ENCODE results near the gene GBX1.

Gene GBX1

DNA sequence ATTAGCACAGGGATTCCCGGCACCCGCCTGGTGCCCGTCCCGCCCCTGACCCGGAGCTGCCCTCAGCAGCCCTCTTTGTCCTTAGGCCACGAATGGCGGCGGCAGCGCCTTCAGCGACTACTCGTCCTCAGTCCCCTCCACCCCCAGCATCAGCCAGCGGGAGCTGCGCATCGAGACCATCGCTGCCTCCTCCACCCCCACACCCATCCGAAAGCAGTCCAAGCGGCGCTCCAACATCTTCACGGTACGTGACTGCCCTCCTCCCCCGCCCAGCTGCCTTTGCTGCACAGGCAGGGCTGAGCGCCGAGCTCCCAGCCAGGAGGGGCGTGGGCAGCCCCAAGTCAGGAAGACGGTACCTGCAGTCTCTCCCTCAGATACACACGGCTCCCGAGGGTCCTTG lies 47.6 kb downstream of the GBX1 start:
- Histone ChIP-seq H3K36me3 (ENCODE audit: control insufficient read depth, low read length) (no peaks in the 10 kb centered on the region), H3K9me3 (ENCODE audit: control insufficient read depth, insufficient read depth, low read length) (no peaks in the 10 kb centered on the region), H3K27ac (ENCODE audit: low read depth, low read length) (no peak overlapping the region), H4K20me1 (ENCODE audit: control insufficient read depth, insufficient read depth, low read depth, low read length) (peaks cover 5% of the 10 kb centered on the region; the same call in 1 of the 2 replicates), H3K9me2 (replicated peaks; ENCODE audit: control insufficient read depth, low read length) (no peaks in the 10 kb centered on the region), H3F3A (ENCODE audit: control insufficient read depth, insufficient read depth) (no peaks in the 10 kb centered on the region), H3K79me2 (ENCODE audit: control insufficient read depth, low read length) (no peaks in the 10 kb centered on the region), H3K27me3 (ENCODE audit: control insufficient read depth, low read length) (no peaks in the 10 kb centered on the region), H3K4me3 (ENCODE audit: low read length) (no peak overlapping the region), H3K4me1 (ENCODE audit: control insufficient read depth, low read length) (no peaks in the 10 kb centered on the region), H3K4me2 (ENCODE audit: low read length) (no peak overlapping the region)
- TF ChIP-seq CTCF (IDR thresholded peaks at IDR 0.05; ENCODE audit: low read depth, low read length, poor library complexity, severe bottlenecking) (no peak), EZH2phosphoT487 (IDR thresholded peaks at IDR 0.05; ENCODE audit: borderline replicate concordance, low read length) (no peak)

GRCh38 chr7:151119055-151119415 lies 48.5 kb downstream of the GBX1 start:
- no peak overlapping the region for H3K27ac ChIP-seq (ENCODE audit: low read depth, low read length)
- H3K27me3 ChIP-seq (ENCODE audit: control insufficient read depth, low read length) = no peaks in the 10 kb centered on the region
- peaks cover 5% of the 10 kb centered on the region; the same call in 1 of the 2 replicates for H4K20me1 ChIP-seq (ENCODE audit: control insufficient read depth, insufficient read depth, low read depth, low read length)
- H3K79me2 ChIP-seq (ENCODE audit: control insufficient read depth, low read length) = no peaks in the 10 kb centered on the region
- no peaks in the 10 kb centered on the region for H3K9me3 ChIP-seq (ENCODE audit: control insufficient read depth, insufficient read depth, low read length)
- no peak overlapping the region for H3K4me2 ChIP-seq (ENCODE audit: low read length)
- no peak overlapping the region for H3K4me3 ChIP-seq (ENCODE audit: low read length)
- no peaks in the 10 kb centered on the region for H3K9me2 ChIP-seq (replicated peaks; ENCODE audit: control insufficient read depth, low read length)
- H3F3A ChIP-seq (ENCODE audit: control insufficient read depth, insufficient read depth) = no peaks in the 10 kb centered on the region
- TF ChIP-seq CTCF (IDR thresholded peaks at IDR 0.05; ENCODE audit: low read depth, low read length, poor library complexity, severe bottlenecking) (no peak), EZH2phosphoT487 (IDR thresholded peaks at IDR 0.05; ENCODE audit: borderline replicate concordance, low read length) (no peak)
- H3K36me3 ChIP-seq (ENCODE audit: control insufficient read depth, low read length) = no peaks in the 10 kb centered on the region
- no peaks in the 10 kb centered on the region for H3K4me1 ChIP-seq (ENCODE audit: control insufficient read depth, low read length)

DNA sequence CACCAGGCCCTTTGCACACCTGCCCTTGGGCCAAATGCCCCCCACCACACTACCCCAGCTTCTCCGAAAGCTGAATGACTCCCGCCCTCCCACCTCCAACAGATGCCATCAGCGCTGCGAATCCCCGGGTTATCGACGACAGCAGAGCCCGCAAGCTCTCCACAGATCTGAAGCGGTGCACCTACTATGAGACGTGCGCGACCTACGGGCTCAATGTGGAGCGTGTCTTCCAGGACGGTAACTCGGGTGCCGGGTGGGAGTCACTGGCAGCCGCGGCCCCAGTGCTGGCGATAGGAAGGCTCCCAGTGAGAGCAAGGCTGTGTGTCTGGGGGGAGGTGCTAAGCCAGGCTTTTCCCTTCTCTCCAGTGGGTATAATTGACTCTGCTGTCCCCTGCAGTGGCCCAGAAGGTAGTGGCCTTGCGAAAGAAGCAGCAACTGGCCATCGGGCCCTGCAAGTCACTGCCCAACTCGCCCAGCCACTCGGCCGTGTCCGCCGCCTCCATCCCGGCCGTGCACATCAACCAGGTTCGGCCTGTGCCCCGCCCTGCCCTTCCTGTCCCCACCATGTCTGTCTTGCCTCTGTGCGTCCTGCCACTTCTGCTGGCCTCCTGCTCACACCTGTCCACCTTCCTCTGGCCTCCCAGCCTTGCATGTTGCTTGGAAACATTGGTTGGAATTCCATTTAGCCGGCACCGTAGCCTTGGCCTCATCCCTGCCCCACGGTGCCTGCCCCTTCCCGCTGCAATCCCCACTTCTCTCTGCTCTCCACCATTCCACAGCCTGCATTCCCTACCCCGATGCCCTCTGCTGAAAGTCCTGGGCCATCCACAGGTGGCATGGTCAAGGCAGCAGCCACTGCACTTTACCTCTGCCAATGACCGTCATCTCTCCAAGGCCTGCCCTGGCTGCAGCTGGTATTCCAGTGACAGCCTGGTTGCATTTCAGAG lies 49.1 kb downstream of the GBX1 start:
- no peaks in the 10 kb centered on the region for H3K27me3 ChIP-seq (ENCODE audit: control insufficient read depth, low read length)
- no peaks in the 10 kb centered on the region for H3K4me1 ChIP-seq (ENCODE audit: control insufficient read depth, low read length)
- H3K79me2 ChIP-seq (ENCODE audit: control insufficient read depth, low read length) = no peaks in the 10 kb centered on the region
- H3K9me3 ChIP-seq (ENCODE audit: control insufficient read depth, insufficient read depth, low read length) = no peaks in the 10 kb centered on the region
- no peak overlapping the region for H3K27ac ChIP-seq (ENCODE audit: low read depth, low read length)
- H3K9me2 ChIP-seq (replicated peaks; ENCODE audit: control insufficient read depth, low read length) = no peaks in the 10 kb centered on the region
- no peaks in the 10 kb centered on the region for H3K36me3 ChIP-seq (ENCODE audit: control insufficient read depth, low read length)
- no peak for TF ChIP-seq CTCF (IDR thresholded peaks at IDR 0.05; ENCODE audit: low read depth, low read length, poor library complexity, severe bottlenecking)
- no peak for TF ChIP-seq EZH2phosphoT487 (IDR thresholded peaks at IDR 0.05; ENCODE audit: borderline replicate concordance, low read length)
- H3F3A ChIP-seq (ENCODE audit: control insufficient read depth, insufficient read depth) = no peaks in the 10 kb centered on the region
- peaks cover 5% of the 10 kb centered on the region; the same call in 1 of the 2 replicates for H4K20me1 ChIP-seq (ENCODE audit: control insufficient read depth, insufficient read depth, low read depth, low read length)
- no peak overlapping the region for H3K4me3 ChIP-seq (ENCODE audit: low read length)
- no peak overlapping the region for H3K4me2 ChIP-seq (ENCODE audit: low read length)

All from DOHH2 (cell line).